Sigmoid colon (tissue), 7 donors: Measurements from ENCODE around the gene MAP10. TPM values are rescaled to one million over a fixed set of nuclear protein-coding genes. Genes with fewer than 3 reads are reported as not detected.

Experiments used
- DNase-seq: peaks from one replicate; pipeline ENCODE4 v3.0.0-alpha.2; 2019
- H3K27ac ChIP-seq, 4 donors: fragments of 200-600 bp; sonication (generic); one replicate each; pipeline ENCODE4 v1.5.1; 2016 to 2019; ENCODE audit warnings: mild to moderate bottlenecking in 1 of 4
- H3K27me3 ChIP-seq, 3 donors: fragments of 200-600 bp; sonication (generic); one replicate each; pipeline ENCODE4 v1.5.1; 2019; ENCODE audit warnings: mild to moderate bottlenecking in 1 of 3
- H3K36me3 ChIP-seq, 4 donors: fragments of 200-600 bp; sonication (generic); one replicate each; pipeline ENCODE4 v1.5.1; 2016 to 2019
- H3K4me1 ChIP-seq, 4 donors: fragments of 200-600 bp; sonication (generic); one replicate each; pipeline ENCODE4 v1.5.1; 2017 to 2019
- H3K4me3 ChIP-seq, 4 donors: fragments of 200-600 bp; sonication (generic); one replicate each; pipeline ENCODE4 v1.5.1; 2017 to 2019; ENCODE audit warnings: mild to moderate bottlenecking in 2 of 4, moderate library complexity in 1 of 4
- H3K9me3 ChIP-seq, 4 donors: fragments of 200-600 bp in 3 of 4; sonication (generic) in 3 of 4; one replicate each; pipeline versions ENCODE4 v1.5.1 to v1.6.1; 2013 to 2019
- EP300 ChIP-seq, 4 donors: sonication (generic); formaldehyde crosslinking; IDR thresholded peaks; one replicate each; pipeline ENCODE4 v1.6.1; 2017; ENCODE audit warnings: antibody characterized with exemption in 4 of 4
- POLR2A ChIP-seq, 2 donors: fragments of 450-650 bp; IDR thresholded peaks; one replicate each; pipeline ENCODE4 v1.6.1; 2016; ENCODE audit warnings: antibody characterized with exemption in 2 of 2, mild to moderate bottlenecking in 2 of 2, moderate library complexity in 2 of 2
- POLR2AphosphoS5 ChIP-seq, 4 donors: sonication (generic); formaldehyde crosslinking; IDR thresholded peaks; one replicate each; pipeline ENCODE4 v1.6.1; 2017; ENCODE audit warnings: antibody characterized with exemption in 4 of 4
- WGBS, 2 donors: extraction: QIAGEN DNeasy Blood & Tissue Kit; methylation state at CpG; one replicate each; pipeline ENCODE4 v1.1.7; 2013; 5-methylcytosine and 5-hydroxymethylcytosine counted together
- intact Hi-C: fragments of 100-400 bp; cut with DNase I; formaldehyde crosslinking; loops from one replicate; pipeline ENCODE4 v1.15.1; 2023
- polyA plus RNA-seq, 3 donors: library from polyadenylated mRNA; stranded (reverse); fragments of 200-250 nt; gene quantifications; one replicate each; pipeline ENCODE4 v1.2.3, GENCODE V29; 2013
- small RNA-seq, 3 donors: library from RNA; depleted of rRNA; stranded (forward); fragments of <200 nt; gene quantifications; one replicate each; pipeline ENCODE3, GENCODE V24; 2016
- total RNA-seq, 4 donors: library from RNA; depleted of rRNA; stranded (reverse); fragments of >200 nt; gene quantifications; one replicate each; pipeline ENCODE4 v1.1.0, GENCODE V29; 2016
- TF ChIP-seq, protein P1 (sequence below), 4 experiments: fragments of 450-650 bp in 3 of 4; fragments of 200-600 bp in 1 of 4; IDR thresholded peaks; one replicate each; pipeline ENCODE4 v1.5.1; 2016 to 2019; ENCODE audit warnings: antibody characterized with exemption in 4 of 4, mild to moderate bottlenecking in 3 of 4, moderate library complexity in 2 of 4
- donor health status: healthy with polysubstance abuse.
- donor health status: Bipolar disorder and iron deficiency.
- donor health status: healthy.

MAP10 gene
- total and polyA plus RNA-seq, 7 donors, result 0.46 to 3.3 (median 2.0) TPM

DNA sequence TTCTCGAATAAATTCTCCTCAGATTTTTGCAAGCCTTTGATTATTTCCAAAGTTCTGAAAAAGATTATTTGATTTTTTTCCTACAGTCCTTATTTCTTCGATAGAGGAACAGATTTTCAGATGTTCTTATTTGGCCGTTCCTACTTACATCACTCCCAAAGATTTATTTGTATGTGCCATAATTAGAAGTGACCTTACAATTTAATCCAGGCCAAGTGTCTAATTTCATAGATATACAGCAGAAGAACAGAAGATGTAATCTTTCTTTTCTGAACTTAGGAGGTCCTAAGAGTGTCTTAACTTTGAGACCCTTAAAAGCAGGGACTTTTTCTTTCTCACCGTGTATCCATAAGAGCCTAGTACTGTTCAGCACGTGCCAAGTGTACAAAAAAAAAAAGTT is 46.3 kb downstream of the MAP10 start:
- no peak overlapping the region for H3K4me3 ChIP-seq
- H3K9me3 ChIP-seq, result no peaks in the 10 kb centered on the region
- no peaks in the 10 kb centered on the region for H3K36me3 ChIP-seq
- H3K27me3 ChIP-seq, result no peaks in the 10 kb centered on the region
- TF ChIP-seq POLR2AphosphoS5 (IDR thresholded peaks at IDR 0.05), result no peak
- TF ChIP-seq, protein P1, sequence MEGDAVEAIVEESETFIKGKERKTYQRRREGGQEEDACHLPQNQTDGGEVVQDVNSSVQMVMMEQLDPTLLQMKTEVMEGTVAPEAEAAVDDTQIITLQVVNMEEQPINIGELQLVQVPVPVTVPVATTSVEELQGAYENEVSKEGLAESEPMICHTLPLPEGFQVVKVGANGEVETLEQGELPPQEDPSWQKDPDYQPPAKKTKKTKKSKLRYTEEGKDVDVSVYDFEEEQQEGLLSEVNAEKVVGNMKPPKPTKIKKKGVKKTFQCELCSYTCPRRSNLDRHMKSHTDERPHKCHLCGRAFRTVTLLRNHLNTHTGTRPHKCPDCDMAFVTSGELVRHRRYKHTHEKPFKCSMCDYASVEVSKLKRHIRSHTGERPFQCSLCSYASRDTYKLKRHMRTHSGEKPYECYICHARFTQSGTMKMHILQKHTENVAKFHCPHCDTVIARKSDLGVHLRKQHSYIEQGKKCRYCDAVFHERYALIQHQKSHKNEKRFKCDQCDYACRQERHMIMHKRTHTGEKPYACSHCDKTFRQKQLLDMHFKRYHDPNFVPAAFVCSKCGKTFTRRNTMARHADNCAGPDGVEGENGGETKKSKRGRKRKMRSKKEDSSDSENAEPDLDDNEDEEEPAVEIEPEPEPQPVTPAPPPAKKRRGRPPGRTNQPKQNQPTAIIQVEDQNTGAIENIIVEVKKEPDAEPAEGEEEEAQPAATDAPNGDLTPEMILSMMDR (IDR thresholded peaks at IDR 0.05), result no peak
- TF ChIP-seq POLR2A (IDR thresholded peaks at IDR 0.05), result no peak
- no peak for TF ChIP-seq EP300 (IDR thresholded peaks at IDR 0.05)
- H3K27ac ChIP-seq, result no peak overlapping the region
- intact Hi-C loops, result no loop called here
- 68 to 78% methylated on average over 5 of the region's 5 CpGs for WGBS, 2 donors
- no peak for DNase-seq
- no peaks in the 10 kb centered on the region for H3K4me1 ChIP-seq

DNA sequence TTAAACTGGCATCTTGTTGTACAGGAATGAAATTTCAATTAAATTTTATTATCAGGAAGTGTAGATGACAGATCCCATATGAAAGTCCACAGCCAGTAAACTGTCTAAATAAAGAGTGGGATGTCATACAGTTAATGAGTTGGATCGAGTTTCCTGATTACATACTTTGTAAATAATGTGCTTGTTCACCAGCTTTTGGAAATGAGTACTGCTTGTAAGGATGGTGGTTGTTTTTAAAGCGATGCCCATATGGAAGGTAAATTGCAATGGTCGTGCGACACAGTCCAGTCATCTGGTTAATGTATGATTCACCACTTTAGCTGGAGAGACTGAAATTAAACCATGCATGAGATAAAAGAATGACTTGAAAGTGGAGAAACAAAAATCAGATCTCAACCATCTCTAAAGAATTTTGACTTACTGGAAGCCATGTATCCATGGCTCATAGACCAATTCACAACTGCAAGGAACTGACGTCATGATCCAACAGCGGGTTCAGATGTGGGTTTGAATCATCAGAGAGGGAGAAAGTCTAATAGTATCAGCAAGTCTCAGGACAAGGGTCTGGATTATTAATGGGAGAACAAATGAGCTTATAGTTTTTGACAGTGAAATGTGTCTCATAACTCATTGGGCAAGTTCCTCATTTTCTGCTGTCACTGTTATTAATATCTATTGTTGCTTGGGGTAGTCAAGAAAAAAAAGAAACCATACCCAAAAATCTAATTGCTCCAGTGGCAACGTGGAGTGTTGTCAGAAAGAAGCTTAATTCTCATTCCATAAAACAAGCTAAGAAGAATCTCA is 49.0 kb downstream of the MAP10 start:
- no peak overlapping the region for H3K4me3 ChIP-seq
- intact Hi-C loops, result no loop called here
- WGBS, 2 donors, result 59 to 68% methylated on average over 7 of the region's 7 CpGs
- H3K27ac ChIP-seq, result no peak overlapping the region
- H3K4me1 ChIP-seq, result no peaks in the 10 kb centered on the region
- no peak for DNase-seq
- H3K36me3 ChIP-seq, result no peaks in the 10 kb centered on the region
- no peaks in the 10 kb centered on the region for H3K27me3 ChIP-seq
- H3K9me3 ChIP-seq, result no peaks in the 10 kb centered on the region
- no peak for TF ChIP-seq EP300 (IDR thresholded peaks at IDR 0.05)

DNA sequence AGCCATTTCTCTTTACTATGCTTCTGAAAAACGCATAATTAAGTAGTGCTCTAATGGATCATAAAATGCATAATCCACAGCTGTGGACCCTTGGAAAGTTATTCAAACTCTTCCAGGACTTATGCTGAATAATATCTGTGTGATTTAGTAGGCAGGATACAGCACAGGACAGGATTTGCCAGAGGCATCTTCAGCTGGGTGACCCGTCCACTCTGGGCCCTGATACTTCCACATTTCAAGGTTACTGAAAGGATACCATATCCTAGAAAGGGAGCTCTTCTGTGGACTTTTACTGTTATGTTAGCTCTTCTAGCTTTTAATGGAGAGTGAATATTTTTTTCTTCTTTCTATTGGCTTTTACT is 49.6 kb downstream of the MAP10 start:
- no peaks in the 10 kb centered on the region for H3K36me3 ChIP-seq
- intact Hi-C loops, result no loop called here
- DNase-seq, result no peak
- TF ChIP-seq, protein P1 (IDR thresholded peaks at IDR 0.05), result no peak
- TF ChIP-seq EP300 (IDR thresholded peaks at IDR 0.05) (no peak), POLR2AphosphoS5 (IDR thresholded peaks at IDR 0.05) (no peak), POLR2A (IDR thresholded peaks at IDR 0.05) (no peak)
- no peak overlapping the region for H3K4me3 ChIP-seq
- H3K27ac ChIP-seq, result no peak overlapping the region
- no peaks in the 10 kb centered on the region for H3K9me3 ChIP-seq
- H3K27me3 ChIP-seq, result no peaks in the 10 kb centered on the region
- WGBS, 2 donors, result 93 to 96% methylated on average over 2 of the region's 2 CpGs
- no peaks in the 10 kb centered on the region for H3K4me1 ChIP-seq

DNA sequence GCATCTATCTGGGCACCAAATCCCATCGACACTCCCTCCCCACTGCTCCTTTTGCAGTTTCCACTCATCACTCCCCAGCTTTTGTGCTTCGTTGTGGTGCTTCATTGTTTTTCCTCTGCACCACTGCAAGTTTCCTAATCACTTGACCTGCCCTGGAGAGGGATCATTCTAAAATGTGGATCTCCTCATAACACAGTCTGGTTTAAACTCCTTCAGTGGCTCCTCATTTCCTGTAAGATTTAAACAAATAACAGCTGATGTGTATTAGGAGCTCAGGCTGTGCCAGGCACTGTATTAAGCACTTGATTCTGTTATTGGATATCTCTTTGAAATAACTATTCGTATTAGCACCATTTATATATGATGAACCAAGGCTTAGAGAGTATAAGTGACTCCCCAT is 51.3 kb downstream of the MAP10 start:
- H3K36me3 ChIP-seq, result no peaks in the 10 kb centered on the region
- no peak overlapping the region for H3K4me3 ChIP-seq
- WGBS, 2 donors, result 79 to 81% methylated on average over 3 of the region's 3 CpGs
- TF ChIP-seq POLR2AphosphoS5 (IDR thresholded peaks at IDR 0.05), result no peak
- no peak for TF ChIP-seq POLR2A (IDR thresholded peaks at IDR 0.05)
- no peak for TF ChIP-seq EP300 (IDR thresholded peaks at IDR 0.05)
- TF ChIP-seq, protein P1 (IDR thresholded peaks at IDR 0.05), result no peak
- no peak overlapping the region for H3K27ac ChIP-seq
- no peaks in the 10 kb centered on the region for H3K27me3 ChIP-seq
- DNase-seq, result no peak
- no peaks in the 10 kb centered on the region for H3K4me1 ChIP-seq
- intact Hi-C loops, result no loop called here
- H3K9me3 ChIP-seq, result no peaks in the 10 kb centered on the region

Small RNA genes within 50 kb of the gene (small RNA-seq; reads per million reads assigned to genes)
- gene RNU1-74P, result 0 reads per million in 3 donors

Other genes starting within 250 kb of the MAP10 start
- 10 to 100 TPM; 22.5 to 42.5 (median 32.1) TPM for gene SIPA1L2, start 175.3 kb upstream of the MAP10 start, total RNA-seq
- gene SIPA1L2, start 175.3 kb upstream of the MAP10 start, polyA plus RNA-seq, result 10 to 100 TPM; 16.2 to 20.6 (median 18.0) TPM
- gene NTPCR, start 145.2 kb downstream of the MAP10 start, total RNA-seq, result 10 to 100 TPM; 20.5 to 43.2 (median 27.1) TPM
- 100 to 1,000 TPM in 1 of 3 donors, 10 to 100 TPM in 2; 64.8 to 100 (median 74.5) TPM for gene NTPCR, start 145.2 kb downstream of the MAP10 start, polyA plus RNA-seq